ENCODE results near the gene FKBP15.
"Not testable (repeated sequence)": the region's sequence is repeated elsewhere in the genome, so short reads cannot be mapped to it uniquely, and the experiment has no call there.

Gene FKBP15

GRCh38 chr9:113143432-113144227, 77.4 kb downstream of the FKBP15 start:
- DNase-seq (ENCODE audit: low spot score) = no peak

- DNase-seq (ENCODE audit: low spot score) = not testable (repeated sequence)
Observed at GRCh38 chr9:113140896-113141295, 80.2 kb downstream of the FKBP15 start.

- DNase-seq (ENCODE audit: low spot score) = no peak
Observed at GRCh38 chr9:113139953-113140352, 81.1 kb downstream of the FKBP15 start.

- DNase-seq (ENCODE audit: low spot score) = no peak
Observed at GRCh38 chr9:113139225-113139829, 81.8 kb downstream of the FKBP15 start.

- DNase-seq (ENCODE audit: low spot score) = no peak
Observed at GRCh38 chr9:113138760-113139159, 82.3 kb downstream of the FKBP15 start.

GRCh38 chr9:113137196-113138168, 83.6 kb downstream of the FKBP15 start:
- no peak for DNase-seq (ENCODE audit: low spot score)

GRCh38 chr9:113131689-113132151, 89.4 kb downstream of the FKBP15 start:
- no peak for DNase-seq (ENCODE audit: low spot score)

GRCh38 chr9:113129884-113130283, 91.2 kb downstream of the FKBP15 start:
- no peak for DNase-seq (ENCODE audit: low spot score)

- no peak for DNase-seq (ENCODE audit: low spot score)
Observed at GRCh38 chr9:113129466-113129865, 91.6 kb downstream of the FKBP15 start.

GRCh38 chr9:113125386-113126035, 95.6 kb downstream of the FKBP15 start:
- DNase-seq (ENCODE audit: low spot score) = no peak

- not testable (repeated sequence) for DNase-seq (ENCODE audit: low spot score)
Observed at GRCh38 chr9:113118829-113119228, 102.2 kb downstream of the FKBP15 start.
